WTC11 (cell line): ENCODE measurements around the gene CACNA2D1. TPM values are rescaled to one million over a fixed set of nuclear protein-coding genes. Genes with fewer than 3 reads are reported as not detected.

Experiments
- ATAC-seq: fragments of 200-7000 bp; cut with Tn5 transposase; 2 replicates; pipeline ENCODE4 v1.10.0; 2021; ENCODE audit warnings: mild to moderate bottlenecking, moderate library complexity
- CTCF ChIA-PET: fragments of 300-600 bp; sonication (Branson Sonifier 250); formaldehyde crosslinking; loops from one replicate; lab custom pipeline; 2021; ENCODE audit warnings: antibody characterized with exemption; lab: Charles Lee
- POLR2A ChIA-PET: fragments of 350-600 bp; sonication (Branson Sonifier 250); formaldehyde crosslinking; loops from one replicate; lab custom pipeline; 2021; ENCODE audit warnings: antibody characterized with exemption; lab: Charles Lee
- DNase-seq: peaks from one replicate; pipeline ENCODE4 v3.0.0; 2021; ENCODE audit warnings: low spot score
- H3K27ac Mint-ChIP-seq: 2 replicates; pipeline ENCODE4 v1.8.0; 2021; ENCODE audit warnings: mixed read lengths
- H3K27me3 Mint-ChIP-seq: 2 replicates; pipeline ENCODE4 v1.8.0; 2021; ENCODE audit warnings: low read depth, mild to moderate bottlenecking, moderate library complexity, mixed read lengths
- H3K36me3 Mint-ChIP-seq: 2 replicates; pipeline ENCODE4 v1.8.0; 2021; ENCODE audit warnings: mixed read lengths
- H3K4me1 Mint-ChIP-seq: 2 replicates; pipeline ENCODE4 v1.8.0; 2022; ENCODE audit warnings: mixed read lengths
- H3K4me3 Mint-ChIP-seq: 2 replicates; pipeline ENCODE4 v1.8.0; 2021; ENCODE audit warnings: mild to moderate bottlenecking, moderate library complexity, mixed read lengths
- H3K9me3 Mint-ChIP-seq: 2 replicates; pipeline ENCODE4 v1.8.0; 2021; ENCODE audit warnings: mixed read lengths
- AR ChIP-seq: fragments of 250-450 bp; sonication (Bioruptor Pico); IDR thresholded peaks from 2 replicates; pipeline ENCODE4 v1.9.0; 2021; ENCODE audit warnings: mild to moderate bottlenecking
- ARID4B ChIP-seq: sonication (generic); formaldehyde crosslinking; IDR thresholded peaks from 2 replicates; pipeline ENCODE4 v1.8.0; 2023; ENCODE audit warnings: missing genetic modification reagents, mild to moderate bottlenecking, borderline replicate concordance
- CREM ChIP-seq: sonication (generic); formaldehyde crosslinking; IDR thresholded peaks from 2 replicates; pipeline ENCODE4 v1.8.1; 2022; ENCODE audit warnings: mild to moderate bottlenecking, missing genetic modification reagents, moderate library complexity
- E2F1 ChIP-seq: sonication (generic); formaldehyde crosslinking; IDR thresholded peaks from 2 replicates; pipeline ENCODE4 v1.8.0; 2022; ENCODE audit warnings: mild to moderate bottlenecking, missing genetic modification reagents
- ELF4 ChIP-seq: sonication (generic); formaldehyde crosslinking; IDR thresholded peaks from 2 replicates; pipeline ENCODE4 v1.8.1; 2022; ENCODE audit warnings: low read depth, mild to moderate bottlenecking, moderate library complexity, missing genetic modification reagents
- EMX1 ChIP-seq: fragments of 250-450 bp; sonication (Bioruptor Pico); IDR thresholded peaks from 2 replicates; pipeline ENCODE4 v1.8.0; 2021; ENCODE audit warnings: mild to moderate bottlenecking
- NFE2L1 ChIP-seq: sonication (generic); formaldehyde crosslinking; IDR thresholded peaks from 2 replicates; pipeline ENCODE4 v1.8.1; 2023; ENCODE audit warnings: missing genetic modification reagents
- PREB ChIP-seq: sonication (generic); formaldehyde crosslinking; IDR thresholded peaks from 2 replicates; pipeline ENCODE4 v1.8.1; 2022; ENCODE audit warnings: mild to moderate bottlenecking, missing genetic modification reagents, moderate library complexity, borderline replicate concordance
- RELA ChIP-seq: sonication (generic); formaldehyde crosslinking; IDR thresholded peaks from 2 replicates; pipeline ENCODE4 v1.8.1; 2022; ENCODE audit warnings: missing genetic modification reagents, mild to moderate bottlenecking, borderline replicate concordance
- RORB ChIP-seq: fragments of 250-450 bp; sonication (Bioruptor Pico); IDR thresholded peaks from 2 replicates; pipeline ENCODE4 v1.9.0; 2021; ENCODE audit warnings: mild to moderate bottlenecking
- SMAD3 ChIP-seq: sonication (generic); formaldehyde crosslinking; IDR thresholded peaks from 2 replicates; pipeline ENCODE4 v1.8.0; 2022; ENCODE audit warnings: missing genetic modification reagents, mild to moderate bottlenecking, borderline replicate concordance
- TEAD4 ChIP-seq: sonication (generic); formaldehyde crosslinking; IDR thresholded peaks from 2 replicates; pipeline ENCODE4 v1.8.0; 2022; ENCODE audit warnings: mild to moderate bottlenecking, missing genetic modification reagents
- TP53 ChIP-seq: sonication (generic); formaldehyde crosslinking; IDR thresholded peaks from 2 replicates; pipeline ENCODE4 v1.8.1; 2023; ENCODE audit warnings: mild to moderate bottlenecking, missing genetic modification reagents
- USF2 ChIP-seq: sonication (generic); formaldehyde crosslinking; IDR thresholded peaks from 2 replicates; pipeline ENCODE4 v1.8.1; 2023; ENCODE audit warnings: mild to moderate bottlenecking, missing genetic modification reagents, moderate library complexity
- ZBTB21 ChIP-seq: sonication (generic); formaldehyde crosslinking; IDR thresholded peaks from 2 replicates; pipeline ENCODE4 v1.8.1; 2023; ENCODE audit warnings: mild to moderate bottlenecking, missing genetic modification reagents, borderline replicate concordance
- ZMAT4 ChIP-seq: fragments of 250-450 bp; sonication (Bioruptor Pico); IDR thresholded peaks from 2 replicates; pipeline ENCODE4 v1.9.0; 2021; ENCODE audit warnings: mild to moderate bottlenecking
- ZNF121 ChIP-seq: sonication (generic); formaldehyde crosslinking; IDR thresholded peaks from 2 replicates; pipeline ENCODE4 v1.8.0; 2023; ENCODE audit warnings: missing genetic modification reagents
- ZNF138 ChIP-seq: sonication (generic); formaldehyde crosslinking; conservative IDR thresholded peaks from 2 replicates; pipeline ENCODE4 v1.8.1; 2022; ENCODE audit warnings: mild to moderate bottlenecking, moderate library complexity, missing genetic modification reagents
- ZNF281 ChIP-seq: sonication (generic); formaldehyde crosslinking; IDR thresholded peaks from 2 replicates; pipeline ENCODE4 v1.8.0; 2023; ENCODE audit warnings: mild to moderate bottlenecking, missing genetic modification reagents
- ZNF317 ChIP-seq: sonication (generic); formaldehyde crosslinking; IDR thresholded peaks from 2 replicates; pipeline ENCODE4 v1.8.1; 2023; ENCODE audit warnings: low read depth, mild to moderate bottlenecking, moderate library complexity, missing genetic modification reagents, borderline replicate concordance
- ZNF671 ChIP-seq: fragments of 250-450 bp; sonication (Bioruptor Pico); IDR thresholded peaks from 2 replicates; pipeline ENCODE4 v1.8.0; 2021; ENCODE audit warnings: mild to moderate bottlenecking
- total RNA-seq: library from RNA; stranded (reverse); gene quantifications from 3 replicates; pipeline ENCODE4 v1.2.3, GENCODE V29; 2021

The CACNA2D1 gene
- total RNA-seq, 1 experiment from 2014 or later, result 33.3 TPM

- ATAC-seq, result no peak
- Mint-ChIP-seq H3K4me1 (peaks cover 6% of the 10 kb centered on the region), H3K27ac (no peak overlapping the region), H3K9me3 (no peaks in the 10 kb centered on the region), H3K4me3 (no peak overlapping the region), H3K36me3 (no peaks in the 10 kb centered on the region), H3K27me3 (no peaks in the 10 kb centered on the region)
- POLR2A ChIA-PET, result no interaction called here
- TF ChIP-seq AR (CRISPR knock-in tag), result no peak
- TF ChIP-seq RORB (CRISPR knock-in tag), result no peak
- TF ChIP-seq ZBTB21 (CRISPR knock-in tag), result no peak
- TF ChIP-seq ELF4 (CRISPR knock-in tag), result no peak
- no peak for TF ChIP-seq USF2 (CRISPR knock-in tag)
- no peak for TF ChIP-seq ZNF281 (CRISPR knock-in tag)
- TF ChIP-seq ZNF121, result no peak
- no peak for TF ChIP-seq TEAD4 (CRISPR knock-in tag)
- no peak for TF ChIP-seq ZNF138 (CRISPR knock-in tag)
- no peak for TF ChIP-seq ZNF671
- no peak for TF ChIP-seq EMX1 (CRISPR knock-in tag)
- TF ChIP-seq E2F1, result no peak
- no peak for TF ChIP-seq ZNF317
- no peak for TF ChIP-seq PREB (CRISPR knock-in tag)
- no peak for TF ChIP-seq NFE2L1 (CRISPR knock-in tag)
- no peak for DNase-seq
- CTCF ChIA-PET, result interaction anchor here (0.5 kb wide), 1 partner anchor 25 kb away, joined by 3 read pairs; no protein-coding TSS in a partner anchor
Measured at GRCh38 chr7:82477733-82478515, 34.3 kb upstream of the CACNA2D1 start.

GRCh38 chr7:82472966-82473365 is 29.4 kb upstream of the CACNA2D1 start:
- CTCF ChIA-PET, result no interaction called here
- TF ChIP-seq RELA (no peak), ARID4B (CRISPR knock-in tag) (no peak), TP53 (no peak), ZMAT4 (CRISPR knock-in tag) (no peak), CREM (CRISPR knock-in tag) (no peak), SMAD3 (CRISPR knock-in tag) (no peak)

More at GRCh38 chr7:82472966-82473365, 29.4 kb upstream of the CACNA2D1 start:
- no peak overlapping the region for H3K4me3 Mint-ChIP-seq
- no peaks in the 10 kb centered on the region for H3K36me3 Mint-ChIP-seq
- H3K27ac Mint-ChIP-seq, result no peak overlapping the region
- ATAC-seq (no peak), DNase-seq (no peak)
- peaks cover 38% of the 10 kb centered on the region for H3K4me1 Mint-ChIP-seq
- POLR2A ChIA-PET, result no interaction called here
- H3K27me3 Mint-ChIP-seq, result no peaks in the 10 kb centered on the region
- no peaks in the 10 kb centered on the region for H3K9me3 Mint-ChIP-seq
